HL-60/S4 (cell line): ENCODE data around the gene ZKSCAN1.

ENCODE experiments used
- in situ Hi-C: fragments of 300-500 bp; cut with MboI; formaldehyde crosslinking; loops from 2 replicates; pipeline ENCODE4 v1.14.3; 2022; ENCODE audit warnings: low sequenced_read_pairs

The ZKSCAN1 gene

DNA sequence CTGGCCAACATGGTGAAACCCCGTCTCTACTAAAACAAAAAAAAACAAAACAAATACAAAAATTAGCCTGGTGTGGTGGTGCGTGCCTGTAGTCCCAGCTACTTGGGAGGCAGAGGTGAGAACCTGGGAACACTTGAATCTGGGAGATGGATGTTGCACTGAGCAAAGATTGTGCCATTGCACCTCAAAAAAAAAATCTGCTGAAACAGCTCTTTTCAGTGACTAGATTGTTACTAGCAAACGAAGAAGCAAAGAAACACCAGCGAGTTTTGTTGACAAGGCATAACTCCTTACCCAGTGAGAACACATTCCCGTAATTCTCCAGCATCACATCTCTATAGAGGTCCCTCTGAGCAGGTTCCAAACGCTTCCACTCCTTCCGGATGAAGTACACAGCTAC is 59.4 kb downstream of the ZKSCAN1 start:
- in situ Hi-C loops: no loop called here

DNA sequence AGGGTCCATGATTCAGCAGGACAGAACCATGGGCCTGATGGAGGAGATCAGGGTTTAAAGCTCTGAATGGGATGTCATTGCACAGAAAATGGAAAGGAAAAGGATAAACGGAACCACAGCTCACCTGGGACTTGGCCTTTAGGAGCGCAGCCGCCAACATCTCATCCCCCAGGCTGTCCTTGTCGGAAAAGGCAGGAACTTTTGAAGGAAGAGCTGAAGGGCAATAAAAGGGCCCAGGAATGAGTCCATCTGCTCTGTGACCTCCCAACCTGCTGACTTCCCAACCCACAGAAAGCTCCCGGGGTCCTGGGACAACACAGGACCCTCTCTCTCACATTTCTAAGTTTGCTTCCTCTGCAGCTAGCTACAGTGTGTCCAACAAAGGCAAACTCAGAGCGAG is 60.0 kb downstream of the ZKSCAN1 start:
- in situ Hi-C loops: no loop called here

DNA sequence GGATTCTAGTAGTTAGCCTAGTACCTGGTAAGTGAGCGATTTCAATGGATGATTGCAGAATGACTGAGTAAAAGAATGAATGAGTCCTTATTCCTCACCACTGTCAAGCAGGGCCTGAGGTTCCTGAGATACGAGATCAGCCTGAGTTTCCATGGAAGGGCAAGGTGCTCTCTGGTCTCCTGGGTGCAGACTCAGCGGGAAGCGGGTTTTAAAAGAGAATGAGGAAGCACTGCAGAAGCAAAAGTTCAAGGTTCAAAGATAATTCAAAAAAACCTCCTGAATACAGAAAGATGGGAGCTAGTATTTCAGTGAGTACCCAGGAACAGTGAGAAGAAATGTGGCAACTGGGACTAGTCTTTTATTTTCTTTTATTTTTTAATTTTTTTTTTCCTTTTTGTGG is 61.8 kb downstream of the ZKSCAN1 start:
- in situ Hi-C loops: no loop called here

DNA sequence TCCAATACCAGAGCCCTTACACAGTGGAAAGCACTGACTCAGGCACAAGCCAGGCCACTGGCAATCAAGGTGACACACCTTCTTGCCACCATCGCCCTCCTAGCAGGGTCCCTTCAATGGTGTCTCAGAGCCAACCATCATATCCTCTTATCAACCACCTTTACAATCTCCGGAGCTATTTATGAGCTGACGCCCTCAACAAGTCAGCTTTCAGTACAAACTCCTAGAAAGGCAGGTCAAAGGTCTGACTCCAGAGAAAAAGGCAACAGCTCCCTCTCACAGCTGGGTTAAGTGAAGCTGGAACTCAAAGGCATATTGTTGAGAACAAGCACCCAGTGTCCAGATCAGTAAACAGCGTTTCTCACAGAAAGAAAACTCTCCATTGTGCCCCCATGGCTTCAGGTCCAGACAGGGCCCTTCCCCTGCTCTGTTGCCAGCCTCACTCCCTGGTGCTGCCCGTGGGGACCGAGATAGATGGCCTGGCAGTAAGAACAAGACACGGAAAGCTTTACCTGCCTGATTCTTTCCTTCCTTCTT is 63.7 kb downstream of the ZKSCAN1 start:
- in situ Hi-C loops: no loop called here

DNA sequence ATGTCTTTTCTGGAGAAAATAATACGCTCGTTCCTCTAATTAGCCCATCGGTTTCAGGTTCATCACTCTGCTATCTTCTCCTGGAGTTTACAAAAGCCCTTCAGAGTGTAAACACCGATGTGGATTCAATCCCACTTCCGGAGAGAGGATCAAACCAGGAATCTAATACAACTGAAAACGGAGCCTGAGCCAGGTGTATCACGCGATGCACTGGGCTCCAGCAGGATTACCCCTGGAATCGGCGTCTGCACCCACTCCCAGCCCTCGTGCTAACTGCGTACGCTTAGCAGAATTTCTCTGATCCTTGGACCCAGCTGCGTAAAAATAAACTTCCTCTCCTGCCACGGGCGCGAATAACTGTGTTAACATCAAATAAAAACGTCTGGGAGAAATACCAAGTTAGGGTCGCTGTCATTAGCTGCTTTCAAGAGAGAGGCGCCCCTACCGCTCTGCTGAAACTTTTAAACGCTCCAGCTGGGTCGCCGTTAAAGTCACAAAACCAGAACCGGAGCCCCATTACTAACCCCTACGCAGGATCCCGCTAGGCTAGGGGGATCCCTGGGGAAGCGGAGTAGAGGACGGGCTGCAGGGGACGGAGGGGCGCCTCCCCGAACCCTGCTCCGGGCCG is 65.6 kb downstream of the ZKSCAN1 start:
- in situ Hi-C loops: no loop called here

DNA sequence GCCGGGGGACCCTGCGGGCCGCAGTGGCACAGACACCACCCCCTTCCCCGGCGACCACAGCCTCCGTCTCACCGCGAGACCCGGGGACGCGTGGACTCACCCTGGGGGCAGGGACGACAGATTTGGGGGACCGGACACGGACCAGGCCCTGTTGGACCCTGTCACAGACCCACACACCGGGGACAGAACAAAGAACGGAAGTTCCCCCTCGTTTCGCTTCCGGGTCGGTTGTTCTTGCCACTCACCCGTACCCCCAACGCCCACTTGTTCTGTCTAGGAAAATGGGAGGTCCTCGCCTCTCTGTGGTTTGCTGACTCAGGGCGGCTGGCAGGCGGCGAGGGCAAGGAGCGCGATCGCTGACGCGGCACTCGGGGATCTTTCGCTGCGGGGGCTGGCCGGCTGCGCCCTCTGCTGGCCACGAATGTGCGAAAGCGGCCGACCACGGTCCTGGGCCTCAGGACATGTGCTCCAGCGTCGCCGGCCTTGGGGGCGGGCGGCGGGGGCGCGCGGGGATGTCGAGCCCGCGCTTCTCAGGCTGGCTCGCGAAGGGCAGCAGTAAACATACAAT is 66.2 kb downstream of the ZKSCAN1 start, which contains the start of gene ZNF3:
TSS of gene ZNF3 (minus strand) at position 189 of the 568 bp plus-strand sequence. CDS start 4,366 bp downstream, outside the sequence.
- in situ Hi-C loops: no loop called here

DNA sequence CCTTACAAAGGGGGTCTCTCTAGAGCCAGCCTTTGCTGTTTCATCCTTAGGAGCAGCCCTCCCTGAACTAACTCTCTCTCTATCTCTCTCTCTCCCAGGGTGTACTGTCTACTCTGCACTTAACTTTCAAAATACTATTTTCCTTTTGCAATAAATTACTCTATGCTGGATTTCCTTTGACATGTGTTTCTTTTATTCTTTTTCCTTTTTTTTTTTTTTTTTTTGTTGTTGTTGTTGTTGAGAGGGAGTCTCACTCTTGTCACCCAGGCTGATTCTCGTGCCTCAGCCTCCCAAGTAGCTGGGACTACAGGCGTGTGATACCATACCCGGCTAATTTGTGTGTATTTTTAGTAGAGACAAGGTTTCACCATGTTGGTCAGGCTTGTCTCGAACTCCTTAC is 67.6 kb downstream of the ZKSCAN1 start:
- in situ Hi-C loops: no loop called here

DNA sequence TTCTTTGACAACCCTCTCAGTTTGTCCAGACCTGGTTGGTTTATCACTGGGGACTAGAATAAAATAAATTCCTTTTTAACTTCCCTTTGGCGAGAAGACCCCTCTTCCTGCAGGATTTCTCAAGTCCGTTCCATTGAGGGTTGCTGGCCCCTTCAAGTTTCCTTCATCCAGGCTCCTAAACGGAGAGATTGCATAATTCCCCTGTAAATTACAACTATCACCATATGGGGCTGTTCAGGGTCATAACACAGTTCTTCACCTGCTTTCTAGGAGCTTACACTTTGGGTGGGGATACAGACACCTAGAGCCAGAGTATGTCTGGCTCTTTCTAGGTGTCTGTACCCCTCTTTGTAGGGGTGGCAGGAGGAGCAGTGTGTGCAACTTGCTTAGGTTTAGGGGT is 70.1 kb downstream of the ZKSCAN1 start:
- in situ Hi-C loops: no loop called here

DNA sequence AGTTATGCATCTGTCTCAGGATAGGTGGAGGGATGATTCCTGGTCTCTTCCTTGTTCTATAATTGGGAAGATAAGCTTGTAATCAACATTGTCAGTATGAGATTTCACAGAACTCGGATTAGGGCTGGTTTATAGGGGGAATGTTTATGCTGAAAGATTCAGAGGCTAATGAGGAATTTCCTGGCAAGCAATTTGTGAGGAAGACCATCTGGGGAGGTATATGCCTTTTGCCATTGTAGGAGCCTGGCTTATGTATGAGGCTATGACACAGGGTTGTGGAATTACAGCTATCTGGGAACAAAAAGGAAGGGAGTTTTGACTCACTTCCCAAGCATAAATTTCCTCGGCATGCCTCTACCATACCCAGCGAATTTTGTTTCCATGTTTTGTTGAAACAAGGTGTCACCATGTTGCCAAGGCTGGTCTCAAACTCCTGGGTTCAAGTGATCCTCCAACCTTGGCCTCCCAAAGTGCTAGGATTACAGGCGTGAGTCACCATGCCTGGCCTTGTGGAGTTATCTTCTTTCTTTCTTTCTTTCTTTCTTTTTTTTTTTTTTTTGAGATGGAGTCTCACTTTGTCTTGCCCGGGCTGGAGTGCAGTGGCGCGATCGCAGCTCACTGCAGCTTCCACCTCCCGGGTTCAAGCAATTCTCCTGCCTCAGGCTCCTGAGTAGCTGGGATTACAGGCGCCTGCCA is 71.8 kb downstream of the ZKSCAN1 start:
- in situ Hi-C loops: no loop called here

DNA sequence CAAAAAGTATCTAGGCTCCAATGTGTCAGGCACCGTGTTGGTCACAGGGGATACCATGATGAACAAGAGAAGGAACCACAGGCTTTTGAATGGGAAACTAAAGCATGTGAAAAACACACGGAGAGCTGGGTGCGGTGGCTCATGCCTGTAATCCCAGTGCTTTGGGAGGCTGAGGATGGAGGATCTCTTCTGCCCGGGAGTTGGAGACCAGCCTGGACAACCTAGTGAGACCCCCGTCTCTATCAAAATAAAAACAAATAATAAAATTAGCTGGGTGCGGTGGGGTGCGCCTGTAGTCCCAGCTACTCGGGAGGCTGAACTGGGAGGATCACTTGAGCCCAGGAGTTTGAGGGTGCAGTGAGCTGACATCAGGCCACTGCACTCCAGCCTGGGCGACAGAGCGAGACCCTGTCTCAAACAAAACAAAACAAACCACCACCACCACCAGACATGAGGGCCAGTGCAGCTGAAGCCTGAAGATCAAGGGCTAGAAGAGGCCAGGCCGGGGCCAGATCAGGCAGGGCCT is 72.8 kb downstream of the ZKSCAN1 start:
- in situ Hi-C loops: no loop called here

DNA sequence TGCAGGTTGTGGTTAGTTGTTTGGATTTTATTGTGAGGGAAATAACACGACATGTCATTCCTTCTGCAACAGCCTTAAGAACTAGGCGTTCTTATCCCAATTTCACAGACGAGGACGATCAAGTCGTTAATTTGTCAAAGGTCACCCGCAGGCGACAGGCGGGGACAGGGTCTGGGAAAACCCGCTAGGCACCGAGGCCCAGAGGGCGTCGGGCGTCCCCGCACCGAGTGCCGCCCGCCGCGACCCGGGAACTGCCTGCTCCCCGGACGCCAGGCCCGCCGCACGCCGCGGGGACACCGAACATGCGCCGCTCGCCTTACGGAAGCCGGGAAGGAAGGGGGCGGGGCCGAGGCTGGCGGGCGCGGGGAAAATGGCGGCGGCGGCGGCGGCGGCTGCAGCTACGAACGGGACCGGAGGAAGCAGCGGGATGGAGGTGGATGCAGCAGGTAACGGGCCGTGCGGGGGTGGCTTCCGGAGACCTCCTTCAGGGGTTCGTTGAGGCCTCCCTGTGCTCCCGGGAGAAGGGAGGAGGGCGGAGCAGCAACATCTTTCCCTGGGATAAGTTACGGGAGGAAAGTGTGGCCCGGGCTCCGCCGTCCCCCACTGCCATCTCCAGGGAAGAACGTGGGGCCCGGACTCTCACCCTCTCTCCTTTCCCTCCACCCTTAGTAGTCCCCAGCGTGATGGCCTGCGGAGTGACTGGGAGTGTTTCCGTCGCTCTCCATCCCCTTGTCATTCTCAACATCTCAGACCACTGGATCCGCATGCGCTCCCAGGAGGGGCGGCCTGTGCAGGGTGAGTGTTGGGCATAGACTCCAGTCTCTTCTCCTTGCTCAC is 73.4 kb downstream of the ZKSCAN1 start, which contains the start of gene COPS6:
TSS of gene COPS6 (plus strand) at position 349 of the 837 bp plus-strand sequence. CDS start at position 371, 22 bp downstream.
- in situ Hi-C loops: no loop called here

DNA sequence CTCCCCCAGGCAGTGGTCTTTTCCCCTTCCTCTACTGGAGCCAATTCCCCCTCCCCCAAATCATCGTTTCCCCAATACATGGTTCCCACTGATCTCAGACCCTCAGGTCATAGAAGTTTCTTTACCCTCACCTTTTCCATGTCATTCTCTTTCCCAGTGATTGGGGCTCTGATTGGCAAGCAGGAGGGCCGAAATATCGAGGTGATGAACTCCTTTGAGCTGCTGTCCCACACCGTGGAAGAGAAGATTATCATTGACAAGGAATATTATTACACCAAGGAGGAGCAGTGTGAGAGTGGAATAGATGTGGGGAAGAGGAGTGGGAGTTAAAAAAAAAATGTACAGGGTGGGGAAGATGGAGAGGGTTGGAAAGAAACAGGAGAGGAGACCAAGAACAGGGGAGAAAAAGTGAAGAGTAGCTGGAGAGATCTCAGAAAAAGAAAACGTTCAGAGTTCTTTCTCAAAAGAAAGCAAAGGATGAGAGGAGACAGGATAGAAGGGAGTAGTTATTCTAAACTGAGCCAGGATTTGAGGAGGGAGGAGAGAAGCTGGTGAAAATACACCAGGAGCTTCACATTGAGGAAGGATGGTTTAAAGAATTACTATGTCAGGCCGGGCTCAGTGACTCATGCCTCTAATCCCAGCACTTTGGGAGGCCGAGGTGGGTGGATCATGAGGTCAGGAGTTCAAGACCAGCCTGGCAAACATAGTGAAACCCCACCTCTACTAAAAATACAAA is 74.2 kb downstream of the ZKSCAN1 start:
- in situ Hi-C loops: no loop called here

DNA sequence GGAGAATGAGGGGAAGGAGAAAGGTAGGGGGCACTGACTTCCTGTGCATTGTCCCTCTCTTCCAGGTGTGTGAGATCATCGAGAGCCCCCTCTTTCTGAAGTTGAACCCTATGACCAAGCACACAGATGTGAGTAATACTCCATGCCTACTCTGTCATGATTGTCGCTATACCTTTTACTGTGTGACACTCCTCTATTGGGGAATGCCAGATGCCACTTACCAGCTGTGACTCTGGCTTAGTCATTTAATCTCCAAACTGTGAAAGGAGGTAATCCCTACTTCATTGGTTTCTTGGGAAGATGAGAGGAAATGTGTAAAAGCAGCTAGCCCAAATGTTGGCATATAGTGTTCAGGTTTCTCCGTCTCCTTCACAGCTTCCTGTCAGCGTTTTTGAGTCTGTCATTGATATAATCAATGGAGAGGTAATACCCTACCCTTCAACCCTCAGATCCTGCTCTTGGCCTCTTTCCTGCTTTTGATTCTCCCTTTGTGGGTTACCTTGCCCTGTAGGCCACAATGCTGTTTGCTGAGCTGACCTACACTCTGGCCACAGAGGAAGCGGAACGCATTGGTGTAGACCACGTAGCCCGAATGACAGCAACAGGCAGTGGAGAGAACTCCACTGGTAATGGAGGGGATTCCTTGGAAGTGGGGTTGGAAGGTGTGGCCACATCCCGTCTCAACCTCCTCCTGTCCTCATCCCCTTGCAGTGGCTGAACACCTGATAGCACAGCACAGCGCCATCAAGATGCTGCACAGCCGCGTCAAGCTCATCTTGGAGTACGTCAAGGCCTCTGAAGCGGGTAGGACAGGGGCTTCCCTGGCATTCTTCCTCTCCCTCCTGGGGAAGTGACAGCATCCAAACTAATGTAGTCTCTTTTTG is 75.4 kb downstream of the ZKSCAN1 start:
- in situ Hi-C loops: no loop called here
